Testis (tissue), 3 donors: ENCODE results near the gene MOV10. TPM values are rescaled to one million over a fixed set of nuclear protein-coding genes. Genes with fewer than 3 reads are reported as not detected.
A peak's percentile ranks its signal among the peaks of the same experiment; 100 is the strongest.

Experiments used
- DNase-seq: peaks from one replicate; pipeline ENCODE4 v3.0.0-alpha.2; 2019
- H3K27ac ChIP-seq, 2 donors: fragments of 200-600 bp; sonication (generic); one replicate each; pipeline ENCODE4 v1.5.1; 2019
- H3K27me3 ChIP-seq: fragments of 200-600 bp; sonication (generic); one replicate; pipeline ENCODE4 v1.5.1; 2019
- H3K36me3 ChIP-seq: fragments of 200-600 bp; sonication (generic); one replicate; pipeline ENCODE4 v1.5.1; 2017; ENCODE audit warnings: low read depth; ENCODE audit errors: missing control alignments
- H3K4me1 ChIP-seq: fragments of 200-600 bp; sonication (generic); one replicate; pipeline ENCODE4 v1.5.1; 2019
- H3K4me3 ChIP-seq, 2 donors: fragments of 200-600 bp; sonication (generic); one replicate each; pipeline ENCODE4 v1.5.1; 2017 to 2019
- H3K9me3 ChIP-seq: fragments of 200-600 bp; sonication (generic); one replicate; pipeline ENCODE4 v1.5.1; 2017
- CTCF ChIP-seq, 3 experiments: fragments of 450-650 bp in 2 of 3; fragments of 200-600 bp in 1 of 3; sonication (generic) in 1 of 3; IDR thresholded peaks; one replicate each; pipeline ENCODE4 v1.5.1; 2016 to 2019; ENCODE audit warnings: antibody characterized with exemption in 3 of 3, mild to moderate bottlenecking in 2 of 3, moderate library complexity in 1 of 3
- POLR2A ChIP-seq: fragments of 450-650 bp; IDR thresholded peaks from one replicate; pipeline ENCODE4 v1.6.1; 2017; ENCODE audit warnings: antibody characterized with exemption, mild to moderate bottlenecking, moderate library complexity
- WGBS, 2 donors: methylation state at CpG; one replicate each; pipeline ENCODE4 v1.1.5; 2018; 5-methylcytosine and 5-hydroxymethylcytosine counted together
- intact Hi-C: fragments of 100-400 bp; cut with DNase I; formaldehyde crosslinking; loops from one replicate; pipeline ENCODE4 v1.15.1; 2023; ENCODE audit warnings: low total_unique reads
- polyA plus RNA-seq: library from polyadenylated mRNA; stranded (reverse); fragments of 350-450 nt; fragmentation: Illumina TruSeq; extraction: RNeasy Lipid Tissue Mini Kit (QIAGEN cat#74804); gene quantifications from one replicate; pipeline ENCODE4 v1.2.3, GENCODE V29; 2014; ENCODE audit warnings: low read depth, low replicate concordance; ENCODE audit not compliant: insufficient read depth
- small RNA-seq, 2 donors: library from RNA; depleted of rRNA; stranded (forward); fragments of <200 nt; gene quantifications; one replicate each; pipeline ENCODE3, GENCODE V24; 2016
- total RNA-seq, 2 donors: library from RNA; depleted of rRNA; stranded (reverse); fragments of >200 nt; gene quantifications; one replicate each; pipeline ENCODE4 v1.2.3, GENCODE V29; 2016

The MOV10 gene
- total and polyA plus RNA-seq, 3 donors from 2014 or later = 137 to 245 (median 240) TPM

DNA sequence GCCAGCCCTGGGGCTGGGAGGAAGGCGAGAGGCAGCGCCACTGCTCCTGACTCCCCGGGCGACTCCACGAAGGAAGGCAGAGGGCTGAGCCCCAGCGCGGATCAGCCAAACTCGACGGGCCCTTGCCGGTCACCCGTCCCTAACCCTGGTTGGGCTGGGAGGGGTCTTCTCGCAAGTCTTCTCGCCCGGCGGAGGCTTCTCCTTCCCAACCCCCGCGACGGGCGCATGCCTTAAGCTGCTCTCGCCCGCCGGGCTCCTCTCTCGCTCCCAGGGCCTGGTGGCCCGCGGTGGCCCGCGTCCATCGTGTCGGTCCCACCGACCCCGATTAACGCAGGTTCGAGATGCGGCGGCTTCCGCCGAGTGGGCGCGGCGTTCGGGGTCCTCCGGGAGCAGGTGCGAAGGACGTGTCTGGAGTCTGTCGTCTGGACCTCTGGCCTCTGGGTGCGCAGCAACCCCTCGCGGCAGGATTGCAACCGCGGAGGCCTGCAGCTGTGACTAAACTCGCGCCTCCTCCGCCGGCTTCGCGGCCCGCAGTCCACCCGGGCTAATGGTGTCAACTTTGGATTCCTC lies 69.6 kb downstream of the MOV10 start:
- no peaks in the 10 kb centered on the region for H3K4me1 ChIP-seq
- peak overlapping the region; percentile 21 to 23 for H3K4me3 ChIP-seq
- DNase-seq = peak; percentile 58
- 2 to 8% methylated on average over 5 to 57 of the region's 58 CpGs for WGBS, 2 donors
- intact Hi-C loops = no loop called here
- TF ChIP-seq CTCF (IDR thresholded peaks at IDR 0.05) = no peak
- no peak for TF ChIP-seq POLR2A
- H3K27me3 ChIP-seq = no peaks in the 10 kb centered on the region
- H3K9me3 ChIP-seq = no peaks in the 10 kb centered on the region
- H3K27ac ChIP-seq = no peak overlapping the region
- no peaks in the 10 kb centered on the region for H3K36me3 ChIP-seq

- TF ChIP-seq CTCF (IDR thresholded peaks at IDR 0.05) = no peak
- no peak for TF ChIP-seq POLR2A
- Histone ChIP-seq H3K27me3 (no peaks in the 10 kb centered on the region), H3K36me3 (no peaks in the 10 kb centered on the region), H3K4me1 (no peaks in the 10 kb centered on the region), H3K9me3 (no peaks in the 10 kb centered on the region), H3K27ac (no peak overlapping the region), H3K4me3 (no peak overlapping the region)
- intact Hi-C loops = no loop called here
- DNase-seq = no peak
- WGBS, 2 donors = 66 to 76% methylated on average over 12 of the region's 12 CpGs
Observed at GRCh38 chr1:112748396-112748795, 73.9 kb downstream of the MOV10 start.

Small RNA genes lying within 50 kb of the gene (small RNA-seq; reads per million reads assigned to genes)
- 0 reads per million in 2 donors for gene RNU7-70P

Other genes with a start within 250 kb of the MOV10 start
- gene WNT2B, start 165.7 kb upstream of the MOV10 start, total RNA-seq = 10 to 100 TPM; 10.6 to 14.7 TPM
- 9.1 TPM for gene WNT2B, start 165.7 kb upstream of the MOV10 start, polyA plus RNA-seq
- gene ST7L, start 55.5 kb upstream of the MOV10 start, total RNA-seq = 10 to 100 TPM; 59.1 to 97.2 TPM
- 125 TPM for gene ST7L, start 55.5 kb upstream of the MOV10 start, polyA plus RNA-seq
- 100 to 1,000 TPM; 144 to 148 TPM for gene CAPZA1, start 54.8 kb upstream of the MOV10 start, total RNA-seq
- gene CAPZA1, start 54.8 kb upstream of the MOV10 start, polyA plus RNA-seq = 120 TPM
- gene RHOC, start 32.5 kb downstream of the MOV10 start, total RNA-seq = 100 to 1,000 TPM; 191 to 294 TPM
- gene RHOC, start 32.5 kb downstream of the MOV10 start, polyA plus RNA-seq = 225 TPM
- gene PPM1J, start 40.7 kb downstream of the MOV10 start, total RNA-seq = 10 to 100 TPM; 45.5 to 88.7 TPM
- 69.5 TPM for gene PPM1J, start 40.7 kb downstream of the MOV10 start, polyA plus RNA-seq